Activated T-helper 2 cell treated with anti-CD3 and anti-CD28 coated beads, Interferon-gamma antibody, Interleukin-2, Interleukin-4, amounts not matched to agents 10 μg/mL and 5 μg/mL and 100 μg/mL, durations not matched to agents 14 hours and 24 hours and 36 hours (primary cell): ENCODE results near the gene SEMA3A. TPM values are rescaled to one million over a fixed set of nuclear protein-coding genes. Genes with fewer than 3 reads are reported as not detected.

ENCODE experiments used
- DNase-seq: peaks from one replicate; pipeline ENCODE4 v3.0.0; 2021; ENCODE audit warnings: low spot score
- H3K27ac Mint-ChIP-seq: one replicate; pipeline ENCODE4 v1.8.0; 2021; ENCODE audit warnings: mixed read lengths
- H3K27me3 Mint-ChIP-seq: one replicate; pipeline ENCODE4 v1.8.0; 2021; ENCODE audit warnings: low read depth, mixed read lengths
- H3K36me3 Mint-ChIP-seq: one replicate; pipeline ENCODE4 v1.8.0; 2021; ENCODE audit warnings: low read depth, mixed read lengths
- H3K4me1 Mint-ChIP-seq: one replicate; pipeline ENCODE4 v1.8.0; 2021; ENCODE audit warnings: low read depth, mixed read lengths
- H3K4me3 Mint-ChIP-seq: one replicate; pipeline ENCODE4 v1.8.0; 2021; ENCODE audit warnings: low read depth, mild to moderate bottlenecking, moderate library complexity, mixed read lengths
- H3K9me3 Mint-ChIP-seq: one replicate; pipeline ENCODE4 v1.8.0; 2021; ENCODE audit warnings: mixed read lengths
- intact Hi-C: fragments of 100-400 bp; cut with micrococcal nuclease; formaldehyde crosslinking; loops from one replicate; pipeline ENCODE4 v1.15.1; 2023
- total RNA-seq: library from RNA; stranded (reverse); gene quantifications from 2 replicates; pipeline ENCODE4 v1.2.3, GENCODE V29; 2022

SEMA3A gene
- total RNA-seq, 1 donor from 2014 or later = 0.25 TPM

DNA sequence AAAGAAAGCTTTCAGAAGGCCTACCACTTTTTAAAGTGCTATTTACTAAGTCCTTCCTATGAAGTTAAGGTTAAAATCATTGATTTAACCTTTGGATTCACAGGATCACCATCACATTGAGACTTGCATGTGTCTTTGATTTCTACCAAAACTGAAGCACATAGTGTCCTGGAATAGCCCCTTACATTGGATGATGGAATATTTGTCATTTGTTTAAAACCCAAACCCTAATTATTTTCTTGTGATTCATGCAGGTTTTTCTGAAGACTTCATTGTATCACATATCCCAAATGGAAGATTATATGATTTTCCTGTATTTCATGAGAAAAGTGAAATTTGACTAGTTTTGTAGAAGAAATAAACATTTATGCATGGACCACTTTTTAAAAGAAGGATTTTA is 3.3 kb downstream of the SEMA3A start:
- H3K9me3 Mint-ChIP-seq = no peaks in the 10 kb centered on the region
- no peaks in the 10 kb centered on the region for H3K36me3 Mint-ChIP-seq
- no peak overlapping the region for H3K4me3 Mint-ChIP-seq
- H3K4me1 Mint-ChIP-seq = peaks cover 29% of the 10 kb centered on the region
- peaks cover 15% of the 10 kb centered on the region for H3K27me3 Mint-ChIP-seq
- DNase-seq = no peak
- intact Hi-C loops = no loop called here
- H3K27ac Mint-ChIP-seq = no peak overlapping the region

DNA sequence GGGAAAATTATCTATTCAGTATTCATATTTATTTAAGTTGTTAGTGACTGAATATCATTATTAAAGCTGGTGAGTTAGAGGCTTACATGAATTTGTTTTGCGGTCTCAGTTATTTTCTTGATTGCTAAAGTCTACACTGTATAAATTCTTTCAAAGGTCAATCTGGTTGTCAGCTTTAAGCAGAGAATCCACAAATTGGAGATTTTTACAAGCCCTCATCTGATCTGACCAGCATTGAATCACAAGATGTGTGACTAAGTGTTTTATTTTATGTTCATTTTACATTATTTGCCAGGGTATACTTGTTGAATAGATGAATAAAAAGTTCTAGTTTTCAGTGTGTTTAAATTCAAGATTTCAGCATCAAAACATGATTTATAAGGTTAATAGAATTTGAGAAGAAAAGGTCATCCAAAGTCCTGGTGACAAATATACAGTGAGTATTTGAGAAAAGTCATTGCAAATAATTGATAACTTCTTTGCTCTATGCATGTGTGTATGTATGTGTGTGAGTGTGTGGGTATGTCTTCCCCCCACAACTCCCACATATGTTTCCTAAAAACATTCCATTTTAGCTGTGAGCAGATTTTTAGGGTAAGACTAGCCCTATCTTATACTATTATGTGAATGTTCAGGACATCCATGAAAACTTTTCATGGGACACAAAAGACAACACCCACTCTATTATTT is 4.4 kb downstream of the SEMA3A start:
- Mint-ChIP-seq H3K27me3 (peaks cover 9% of the 10 kb centered on the region), H3K36me3 (no peaks in the 10 kb centered on the region), H3K27ac (no peak overlapping the region), H3K4me1 (peaks cover 20% of the 10 kb centered on the region), H3K9me3 (no peaks in the 10 kb centered on the region), H3K4me3 (no peak overlapping the region)
- DNase-seq = no peak
- intact Hi-C loops = no loop called here

DNA sequence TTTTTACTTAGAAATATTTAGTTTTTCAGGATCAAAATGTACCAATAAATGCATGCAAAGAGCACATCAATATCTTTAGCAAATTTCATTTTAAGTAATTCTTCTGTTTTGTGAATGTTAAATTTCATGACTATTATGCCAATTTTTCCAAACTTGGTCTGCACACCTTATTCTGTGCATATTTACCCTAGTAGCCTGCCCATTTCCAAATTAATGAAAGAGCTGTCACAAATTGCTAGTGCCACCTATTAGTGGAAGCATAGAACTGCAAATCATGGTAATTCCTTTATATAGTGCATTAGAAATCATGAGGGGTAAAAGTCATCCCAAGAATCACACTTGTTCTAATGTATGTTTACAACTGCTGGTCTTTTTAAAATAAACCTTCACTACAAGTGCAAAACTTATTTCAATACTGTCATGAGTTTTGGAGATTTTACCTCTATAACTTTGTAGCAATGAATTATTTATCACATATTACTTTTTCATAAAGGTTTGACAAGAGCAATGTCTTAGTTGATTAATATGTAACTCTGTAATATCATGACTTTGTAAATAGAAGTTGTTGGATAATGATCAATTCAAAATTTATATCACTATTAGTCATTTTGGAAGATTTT is 5.7 kb downstream of the SEMA3A start:
- Mint-ChIP-seq H3K9me3 (no peaks in the 10 kb centered on the region), H3K4me3 (no peak overlapping the region), H3K27me3 (peaks cover 9% of the 10 kb centered on the region), H3K36me3 (no peaks in the 10 kb centered on the region), H3K4me1 (peaks cover 10% of the 10 kb centered on the region), H3K27ac (no peak overlapping the region)
- intact Hi-C loops = loop anchor here (5.0 kb wide), 2 partner anchors 97 to 212 kb away; no protein-coding TSS in a partner anchor
- no peak for DNase-seq

DNA sequence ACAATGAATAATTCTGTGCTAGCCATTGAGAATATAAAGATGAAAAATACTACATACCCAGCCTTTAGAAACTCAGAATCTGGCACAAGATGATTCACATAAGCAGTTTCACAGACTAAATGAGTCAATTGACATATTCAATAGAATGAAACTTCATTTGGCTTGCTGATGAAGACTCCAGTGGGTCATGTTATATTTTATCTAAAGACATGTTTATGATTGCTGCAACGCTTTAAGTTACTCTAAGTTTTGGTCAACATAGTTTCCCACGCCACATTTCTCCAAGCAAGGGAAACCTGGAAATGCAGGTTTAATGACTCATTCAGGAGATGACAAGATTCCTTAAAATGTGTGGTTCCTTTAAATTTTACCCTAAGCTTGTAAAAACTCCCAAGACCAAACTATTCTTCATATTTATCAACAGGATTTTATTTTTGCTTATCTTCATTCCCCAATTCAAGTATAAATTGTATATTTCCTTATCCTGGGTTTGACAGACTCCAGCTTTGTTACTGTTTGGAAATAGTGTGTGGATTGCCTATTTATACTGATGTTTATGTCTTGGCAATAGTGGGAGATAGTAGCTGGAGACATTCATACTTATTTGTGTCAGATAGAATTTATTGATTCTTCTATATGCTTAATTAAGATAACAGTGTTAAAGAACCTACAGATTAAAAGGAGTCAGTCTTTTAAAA is 6.6 kb downstream of the SEMA3A start:
- no peak for DNase-seq
- peaks cover 10% of the 10 kb centered on the region for H3K4me1 Mint-ChIP-seq
- peaks cover 9% of the 10 kb centered on the region for H3K27me3 Mint-ChIP-seq
- H3K9me3 Mint-ChIP-seq = no peaks in the 10 kb centered on the region
- intact Hi-C loops = loop anchor here (5.0 kb wide), 2 partner anchors 96 to 211 kb away; no protein-coding TSS in a partner anchor
- no peaks in the 10 kb centered on the region for H3K36me3 Mint-ChIP-seq
- no peak overlapping the region for H3K27ac Mint-ChIP-seq
- no peak overlapping the region for H3K4me3 Mint-ChIP-seq

DNA sequence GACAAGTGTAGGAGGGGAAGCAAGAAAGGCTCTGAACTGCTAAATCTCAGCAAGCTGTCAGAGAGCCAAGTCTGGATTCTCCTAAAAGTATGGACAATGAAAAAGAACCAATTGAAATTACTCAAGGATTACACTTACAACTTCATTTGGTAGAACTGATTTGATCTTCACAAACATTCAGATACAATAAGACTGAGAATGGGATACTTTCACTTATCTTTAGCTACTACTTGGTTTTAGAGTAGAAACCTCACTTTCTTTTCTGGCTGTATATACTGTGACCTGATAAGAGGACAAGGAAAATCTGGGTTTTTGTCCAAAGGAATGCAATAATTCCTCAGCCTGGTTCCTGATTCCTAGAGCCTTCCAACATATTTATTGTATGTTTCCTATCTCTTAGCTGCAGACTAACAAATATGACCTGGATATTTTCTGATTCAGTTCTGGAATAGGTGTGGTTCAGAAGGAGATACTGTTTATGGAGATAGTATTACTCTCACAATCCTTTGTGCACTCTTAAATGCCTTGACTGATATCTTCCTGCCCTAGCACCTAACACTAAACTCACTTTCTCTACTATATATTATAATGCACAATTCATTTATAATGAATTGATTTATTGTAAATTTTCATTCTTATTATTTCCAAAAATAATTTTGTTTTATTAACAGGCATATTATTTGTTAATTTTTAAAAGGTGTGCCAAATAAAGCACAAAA is 7.3 kb downstream of the SEMA3A start:
- H3K27ac Mint-ChIP-seq = no peak overlapping the region
- DNase-seq = no peak
- H3K9me3 Mint-ChIP-seq = no peaks in the 10 kb centered on the region
- peaks cover 10% of the 10 kb centered on the region for H3K4me1 Mint-ChIP-seq
- intact Hi-C loops = loop anchor here (5.0 kb wide), 2 partner anchors 95 to 210 kb away; no protein-coding TSS in a partner anchor
- no peak overlapping the region for H3K4me3 Mint-ChIP-seq
- peaks cover 8% of the 10 kb centered on the region for H3K27me3 Mint-ChIP-seq
- H3K36me3 Mint-ChIP-seq = no peaks in the 10 kb centered on the region

DNA sequence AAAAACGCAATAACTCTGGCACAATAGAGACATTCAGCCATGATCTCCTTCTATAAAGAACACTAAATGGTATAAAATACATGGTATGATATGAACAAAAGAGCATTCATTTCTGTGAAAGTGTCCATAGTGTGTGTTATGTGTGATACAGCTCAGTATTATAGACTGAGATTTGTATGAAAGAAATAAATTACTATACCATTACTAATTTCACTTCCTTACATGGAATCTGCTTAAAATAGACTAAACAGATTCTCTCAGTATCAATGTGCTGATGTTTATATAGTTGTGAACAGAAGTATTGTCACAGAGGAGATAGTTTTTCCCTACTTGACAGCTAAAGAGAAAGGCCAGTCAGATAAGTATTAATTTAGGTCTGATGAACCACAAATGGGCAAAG is 10.8 kb downstream of the SEMA3A start:
- Mint-ChIP-seq H3K27me3 (peaks cover 2% of the 10 kb centered on the region), H3K4me1 (peaks cover 10% of the 10 kb centered on the region), H3K36me3 (no peaks in the 10 kb centered on the region), H3K27ac (no peak overlapping the region), H3K4me3 (no peak overlapping the region), H3K9me3 (no peaks in the 10 kb centered on the region)
- intact Hi-C loops = no loop called here
- no peak for DNase-seq

DNA sequence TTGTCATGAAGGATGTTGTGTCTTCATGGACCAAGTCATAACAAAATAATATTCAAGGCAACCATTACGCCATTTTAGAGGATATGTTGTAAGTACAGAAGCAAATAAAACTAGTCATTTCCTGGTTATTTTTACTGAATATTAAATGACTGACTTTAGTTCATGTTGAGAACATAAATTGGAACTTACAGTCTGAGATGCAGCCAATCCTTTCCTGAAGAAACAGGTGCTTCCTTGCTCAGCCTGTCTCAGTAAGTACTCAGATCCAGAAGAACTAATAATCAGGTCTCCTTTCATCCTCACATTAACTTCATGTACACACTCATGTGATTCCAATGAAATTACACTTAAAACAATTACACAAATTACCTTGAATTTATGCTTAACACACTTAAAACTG is 12.3 kb downstream of the SEMA3A start:
- no peak overlapping the region for H3K4me3 Mint-ChIP-seq
- intact Hi-C loops = no loop called here
- no peak for DNase-seq
- H3K27ac Mint-ChIP-seq = no peak overlapping the region
- H3K36me3 Mint-ChIP-seq = no peaks in the 10 kb centered on the region
- H3K4me1 Mint-ChIP-seq = peaks cover 5% of the 10 kb centered on the region
- peaks cover 2% of the 10 kb centered on the region for H3K27me3 Mint-ChIP-seq
- no peaks in the 10 kb centered on the region for H3K9me3 Mint-ChIP-seq

DNA sequence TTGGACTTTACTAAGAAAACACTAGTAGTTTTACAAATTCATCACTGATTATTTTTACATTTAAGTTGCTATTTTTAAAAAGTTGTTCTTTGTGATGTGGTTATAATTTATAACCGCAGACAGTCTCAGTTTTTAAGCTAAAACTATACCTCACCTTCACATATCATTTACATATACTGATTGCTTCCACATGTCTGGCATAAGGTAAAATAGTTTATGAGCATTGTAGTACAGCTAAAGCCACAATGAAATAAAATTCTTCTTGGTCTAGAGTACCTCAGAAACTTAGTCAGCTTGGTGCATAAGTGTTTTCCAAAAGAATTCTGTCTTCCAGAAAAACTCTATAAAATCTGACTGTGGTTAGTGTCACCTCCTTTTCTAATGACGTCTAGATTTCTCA is 13.0 kb downstream of the SEMA3A start:
- H3K9me3 Mint-ChIP-seq = no peaks in the 10 kb centered on the region
- H3K27ac Mint-ChIP-seq = no peak overlapping the region
- no peaks in the 10 kb centered on the region for H3K36me3 Mint-ChIP-seq
- no peak for DNase-seq
- H3K4me1 Mint-ChIP-seq = no peaks in the 10 kb centered on the region
- intact Hi-C loops = no loop called here
- no peak overlapping the region for H3K4me3 Mint-ChIP-seq
- H3K27me3 Mint-ChIP-seq = peaks cover 2% of the 10 kb centered on the region

DNA sequence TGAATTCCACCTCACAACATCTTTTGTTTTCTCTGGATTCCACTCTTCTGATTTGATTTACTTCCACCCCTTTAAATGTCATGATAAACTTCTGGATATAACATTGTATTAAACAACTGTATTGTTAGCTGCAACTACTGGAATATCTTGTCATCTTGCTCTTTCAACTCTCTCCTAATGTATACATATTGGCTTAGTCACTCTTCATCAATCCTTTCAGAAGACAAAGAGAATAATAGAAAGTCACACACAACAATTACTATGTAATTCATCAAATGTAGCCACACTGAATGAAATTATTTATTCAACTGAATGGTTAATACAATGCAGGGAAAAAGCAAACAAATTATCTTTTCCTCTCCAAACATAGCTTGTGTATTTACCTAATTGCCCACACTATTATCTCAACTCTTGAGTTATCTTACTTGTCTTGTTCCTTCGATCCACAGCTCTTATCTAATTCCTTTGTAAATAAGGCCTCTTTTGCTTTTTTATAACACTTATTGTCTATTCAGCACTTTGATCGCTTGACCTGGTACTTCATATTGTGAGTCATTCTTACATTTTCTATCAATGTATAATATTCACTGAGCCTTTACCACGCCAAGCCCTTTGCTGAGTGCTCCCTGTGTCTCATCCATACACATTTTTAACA is 16.7 kb downstream of the SEMA3A start:
- no peak overlapping the region for H3K4me3 Mint-ChIP-seq
- no peaks in the 10 kb centered on the region for H3K27me3 Mint-ChIP-seq
- intact Hi-C loops = no loop called here
- no peaks in the 10 kb centered on the region for H3K36me3 Mint-ChIP-seq
- no peaks in the 10 kb centered on the region for H3K9me3 Mint-ChIP-seq
- H3K27ac Mint-ChIP-seq = no peak overlapping the region
- H3K4me1 Mint-ChIP-seq = no peaks in the 10 kb centered on the region
- no peak for DNase-seq

DNA sequence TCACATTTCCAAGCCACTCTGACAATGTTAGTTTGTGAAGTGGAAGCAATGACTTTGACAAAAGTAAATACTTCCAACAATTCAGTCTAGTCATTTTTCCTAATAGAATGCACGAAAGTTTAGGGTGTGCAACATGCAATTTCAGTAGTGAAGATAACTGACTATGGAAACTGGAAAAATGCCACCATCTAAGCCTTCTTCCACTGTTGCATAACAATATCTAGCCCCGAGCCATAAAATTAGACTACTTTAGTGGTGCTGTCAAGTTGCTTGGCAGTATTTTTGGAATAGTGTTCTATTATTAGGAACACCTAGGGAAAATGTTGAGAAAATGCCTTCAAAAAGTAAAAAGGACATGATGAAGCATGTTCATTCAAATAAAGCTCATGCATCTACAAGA is 17.9 kb downstream of the SEMA3A start:
- no peaks in the 10 kb centered on the region for H3K4me1 Mint-ChIP-seq
- DNase-seq = no peak
- no peaks in the 10 kb centered on the region for H3K36me3 Mint-ChIP-seq
- no peak overlapping the region for H3K4me3 Mint-ChIP-seq
- H3K27me3 Mint-ChIP-seq = no peaks in the 10 kb centered on the region
- H3K9me3 Mint-ChIP-seq = no peaks in the 10 kb centered on the region
- intact Hi-C loops = no loop called here
- H3K27ac Mint-ChIP-seq = no peak overlapping the region

DNA sequence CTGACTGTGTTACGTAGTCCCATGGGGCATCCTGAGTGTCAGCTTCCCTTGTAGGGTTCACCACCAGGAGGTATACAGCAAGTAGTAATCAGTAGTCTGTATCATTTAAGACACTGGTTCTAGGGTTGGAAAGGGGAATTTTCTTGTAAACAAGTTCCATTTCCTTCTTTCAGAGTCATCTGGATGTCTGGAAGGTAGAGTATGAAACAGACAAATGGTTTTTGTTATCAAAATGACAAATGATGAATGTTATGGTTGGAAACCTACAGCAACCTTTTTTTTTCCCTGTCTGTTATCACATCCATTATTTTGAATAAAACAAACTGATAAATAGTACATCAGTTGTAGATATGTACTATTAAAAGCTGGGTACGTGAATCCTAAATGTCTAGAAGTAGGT is 19.1 kb downstream of the SEMA3A start:
- peaks cover 1% of the 10 kb centered on the region for H3K27me3 Mint-ChIP-seq
- H3K4me1 Mint-ChIP-seq = no peaks in the 10 kb centered on the region
- H3K4me3 Mint-ChIP-seq = no peak overlapping the region
- no peak for DNase-seq
- no peak overlapping the region for H3K27ac Mint-ChIP-seq
- no peaks in the 10 kb centered on the region for H3K36me3 Mint-ChIP-seq
- H3K9me3 Mint-ChIP-seq = no peaks in the 10 kb centered on the region
- intact Hi-C loops = no loop called here

DNA sequence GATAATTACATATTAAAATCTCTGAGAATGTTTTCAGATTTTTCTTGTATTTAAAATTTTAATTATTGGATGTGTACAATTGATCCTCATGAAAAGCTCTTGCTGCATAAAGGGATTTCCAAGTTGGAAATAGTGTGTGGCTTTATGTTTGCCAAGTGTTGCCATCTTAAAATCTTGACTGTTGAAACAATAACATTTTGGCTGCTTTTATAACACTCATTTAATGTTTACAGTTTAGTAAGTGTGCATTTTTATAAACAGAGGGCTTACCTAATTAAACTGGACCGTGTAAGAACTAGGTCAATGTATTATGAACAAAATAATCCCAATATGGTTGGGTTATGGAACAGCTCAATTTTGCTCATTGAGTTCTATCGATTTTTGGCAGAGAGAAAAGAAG is 23.9 kb downstream of the SEMA3A start:
- H3K27ac Mint-ChIP-seq = no peak overlapping the region
- H3K27me3 Mint-ChIP-seq = peaks cover 1% of the 10 kb centered on the region
- H3K9me3 Mint-ChIP-seq = no peaks in the 10 kb centered on the region
- H3K4me3 Mint-ChIP-seq = no peak overlapping the region
- no peaks in the 10 kb centered on the region for H3K4me1 Mint-ChIP-seq
- H3K36me3 Mint-ChIP-seq = no peaks in the 10 kb centered on the region
- DNase-seq = no peak
- intact Hi-C loops = no loop called here
